ENCODE measurements around the gene CALHM3.
A peak's percentile ranks its signal among the peaks of the same experiment; 100 is the strongest.

CALHM3 gene

GRCh38 chr10:103474077-103474476, 5.0 kb downstream of the CALHM3 start:
- no peak for DNase-seq (ENCODE audit: low spot score)

- no peak for DNase-seq (ENCODE audit: low spot score)
Measured at GRCh38 chr10:103473261-103473671, 5.8 kb downstream of the CALHM3 start.

GRCh38 chr10:103472005-103472404, 7.0 kb downstream of the CALHM3 start:
- no peak for DNase-seq (ENCODE audit: low spot score)

GRCh38 chr10:103470761-103471653, 8.0 kb downstream of the CALHM3 start:
- DNase-seq (ENCODE audit: low spot score): no peak

DNA sequence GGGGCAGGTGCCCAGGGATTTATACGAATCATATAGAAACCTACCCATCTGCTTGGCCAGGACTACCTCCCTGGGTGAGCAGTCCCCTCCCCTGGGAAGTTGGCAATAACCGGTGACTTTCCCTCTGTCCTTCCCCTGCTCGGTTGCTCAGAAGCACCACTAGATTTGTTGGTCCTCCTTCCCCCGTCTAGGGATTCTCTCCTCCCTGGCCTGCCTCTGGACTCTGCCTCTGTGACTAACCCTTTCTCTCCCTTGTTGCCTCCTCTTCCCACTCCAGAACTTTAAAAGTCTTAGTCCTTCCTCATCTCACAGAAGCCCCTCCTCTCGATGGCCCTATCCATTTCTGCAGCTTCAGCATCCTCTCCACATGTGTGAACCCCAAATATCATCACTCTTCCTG, 9.8 kb downstream of the CALHM3 start:
- no peak for DNase-seq (ENCODE audit: low spot score)

DNA sequence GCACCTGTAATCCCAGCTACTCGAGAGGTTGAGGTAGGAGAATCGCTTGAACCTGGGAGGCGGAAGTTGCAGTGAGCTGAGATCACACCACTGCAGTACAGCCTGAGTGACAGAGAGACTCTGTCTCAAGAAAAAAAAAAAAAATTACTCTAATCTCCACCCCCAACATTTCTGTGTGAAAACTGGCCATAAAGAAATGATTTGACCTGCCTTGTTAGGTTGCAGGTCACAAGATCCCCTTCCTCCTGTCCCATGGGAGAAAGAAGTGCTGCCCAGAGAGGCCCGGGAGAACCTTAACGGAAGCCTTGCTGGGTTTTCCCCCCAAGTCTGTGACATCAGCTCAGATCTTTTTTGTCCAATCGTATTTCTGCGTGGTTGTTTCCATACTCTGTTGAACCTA, 11.6 kb downstream of the CALHM3 start:
- no peak for DNase-seq (ENCODE audit: low spot score)

DNA sequence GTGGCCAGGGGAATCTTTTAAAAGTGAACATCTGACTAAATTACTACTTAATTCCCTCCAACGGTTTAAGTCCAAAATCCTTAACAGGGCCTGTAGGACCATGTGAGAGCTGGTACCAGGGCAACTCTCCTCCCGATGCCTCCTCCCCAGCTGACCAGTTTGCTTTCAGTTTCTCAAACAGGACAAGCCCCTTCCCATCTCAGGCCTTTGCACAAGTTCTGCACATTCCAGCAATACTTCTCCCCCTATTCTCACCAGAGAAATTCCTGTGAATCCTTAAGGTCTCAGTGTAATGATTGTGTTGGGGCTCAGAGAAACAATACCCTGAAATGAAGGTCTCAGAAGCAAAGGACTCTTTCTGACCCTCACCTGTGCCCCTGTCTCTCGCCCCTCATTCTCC, 12.3 kb downstream of the CALHM3 start:
- DNase-seq (ENCODE audit: low spot score): no peak

DNA sequence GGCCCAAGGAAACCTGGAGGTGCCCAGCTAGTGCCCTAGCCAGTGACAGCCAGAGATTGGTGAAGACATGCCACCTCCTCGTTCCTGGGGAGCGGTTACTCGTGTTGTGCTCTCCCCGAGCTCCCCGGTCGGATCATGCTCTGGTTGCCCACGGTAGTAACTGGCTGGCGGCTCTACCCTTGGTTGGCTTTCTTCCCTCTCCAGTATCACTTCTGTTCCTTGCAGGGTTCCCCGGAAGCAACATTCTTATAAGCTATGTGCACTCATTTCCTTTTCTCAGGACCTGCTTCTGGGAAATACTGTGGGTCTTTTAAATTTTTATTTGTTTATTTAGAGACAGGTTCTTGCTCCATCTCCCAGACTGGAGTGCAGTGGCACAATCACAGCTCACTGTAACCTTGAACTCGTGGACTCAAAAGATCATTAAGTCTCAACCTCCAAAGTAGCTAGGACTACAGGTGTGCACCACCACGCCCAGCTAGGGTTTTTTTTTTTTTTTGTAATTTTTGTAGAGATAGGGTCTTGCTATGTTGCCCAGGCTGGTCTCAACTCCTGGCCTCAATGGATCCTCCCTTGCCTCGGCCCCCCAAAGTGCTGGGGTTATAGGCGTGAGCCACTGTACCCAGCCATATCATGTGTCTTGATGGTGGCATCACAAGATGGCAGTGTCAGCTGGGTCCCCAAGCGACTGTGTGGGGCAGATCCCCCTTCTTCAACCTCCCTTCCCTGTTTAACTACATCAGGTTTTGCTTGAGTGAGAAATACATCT, 13.4 kb downstream of the CALHM3 start:
- DNase-seq (ENCODE audit: low spot score): no peak

DNA sequence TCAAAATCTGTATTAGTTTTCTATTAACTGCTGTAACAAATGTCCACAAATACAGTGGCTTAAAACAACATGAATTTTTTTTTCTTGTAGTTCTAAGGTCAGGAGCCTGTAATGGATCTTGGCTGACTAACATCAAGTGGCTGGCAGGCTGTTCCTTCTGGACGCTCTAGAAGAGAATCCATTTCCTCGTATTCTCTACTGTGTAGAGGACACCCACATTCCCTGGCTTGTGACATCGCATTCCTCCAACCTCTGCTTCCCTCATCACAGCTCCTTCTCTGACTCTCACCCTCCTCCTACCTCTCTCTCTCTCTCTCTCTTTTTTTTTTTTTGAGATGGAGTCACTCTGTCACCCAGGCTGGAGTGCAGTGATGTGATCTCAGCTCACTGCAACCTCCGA, 15.5 kb downstream of the CALHM3 start:
- no peak for DNase-seq (ENCODE audit: low spot score)

DNA sequence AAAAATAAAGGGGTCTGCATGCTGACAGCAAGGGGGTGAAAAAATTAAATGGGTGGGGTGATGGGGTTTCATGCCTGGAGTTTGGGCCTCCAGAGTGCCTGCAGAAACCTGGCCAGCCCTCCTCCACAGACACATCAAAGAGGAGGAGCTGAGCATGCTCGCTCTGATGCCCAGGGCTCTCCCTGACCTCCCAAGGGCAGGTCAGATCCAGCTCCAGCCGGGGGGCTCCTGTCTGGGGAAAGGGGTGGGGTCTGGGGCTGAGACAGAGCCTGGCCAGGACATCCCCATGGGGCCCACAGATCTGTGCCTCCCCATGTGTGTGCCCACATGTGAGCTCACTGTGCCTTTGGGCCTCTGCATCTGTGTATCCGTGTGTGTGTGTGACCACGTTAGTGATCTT, 19.4 kb downstream of the CALHM3 start:
- no peak for DNase-seq (ENCODE audit: low spot score)

- DNase-seq (ENCODE audit: low spot score): peak; percentile 39
Measured at GRCh38 chr10:103458720-103459119, 20.3 kb downstream of the CALHM3 start, which contains the start of gene CALHM1. Gene CALHM1 (minus strand): TSS chr10:103458900. CDS start chr10:103458751, 149 bp downstream.

- DNase-seq (ENCODE audit: low spot score): no peak
Measured at GRCh38 chr10:103457896-103458583, 21.0 kb downstream of the CALHM3 start.

GRCh38 chr10:103457176-103457712, 21.8 kb downstream of the CALHM3 start:
- no peak for DNase-seq (ENCODE audit: low spot score)

- DNase-seq (ENCODE audit: low spot score): no peak
Measured at GRCh38 chr10:103456074-103456660, 22.9 kb downstream of the CALHM3 start.

GRCh38 chr10:103455235-103455634, 23.8 kb downstream of the CALHM3 start:
- DNase-seq (ENCODE audit: low spot score): no peak

DNA sequence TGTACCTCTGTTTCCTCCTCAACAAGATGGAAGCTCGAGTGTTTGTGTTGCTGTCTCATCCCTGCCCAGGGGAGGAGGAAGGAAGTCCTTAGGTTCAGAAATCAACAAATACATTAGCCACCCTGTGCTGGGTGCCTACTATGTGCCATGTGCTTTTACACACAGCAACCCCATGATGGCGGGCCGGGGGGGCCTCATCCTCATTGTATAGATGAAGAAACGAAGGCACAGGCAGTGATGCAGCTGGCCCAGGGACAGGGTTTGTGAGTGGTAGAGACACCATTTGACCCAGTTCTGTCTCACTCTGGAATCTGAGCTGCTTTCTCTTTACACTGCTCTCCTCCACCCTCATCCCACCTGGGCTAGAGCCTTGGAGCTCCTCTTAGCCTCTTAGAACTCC, 25.0 kb downstream of the CALHM3 start:
- no peak for DNase-seq (ENCODE audit: low spot score)

- DNase-seq (ENCODE audit: low spot score): no peak
Measured at GRCh38 chr10:103452506-103453230, 26.4 kb downstream of the CALHM3 start.

- peak; percentile 70 for DNase-seq (ENCODE audit: low spot score)
Measured at GRCh38 chr10:103451831-103452505, 27.1 kb downstream of the CALHM3 start, which contains the start of gene CALHM2. Gene CALHM2 (minus strand): TSS chr10:103452370. CDS start chr10:103449941, 2,429 bp downstream.

GRCh38 chr10:103451091-103451813, 27.8 kb downstream of the CALHM3 start:
- DNase-seq (ENCODE audit: low spot score): peak; percentile 42
